ENCODE measurements around the gene PPL. TPM values are rescaled to one million over a fixed set of nuclear protein-coding genes. Genes with fewer than 3 reads are reported as not detected.

The PPL gene
- polyA plus RNA-seq, 1 experiment = 0.56 TPM

DNA sequence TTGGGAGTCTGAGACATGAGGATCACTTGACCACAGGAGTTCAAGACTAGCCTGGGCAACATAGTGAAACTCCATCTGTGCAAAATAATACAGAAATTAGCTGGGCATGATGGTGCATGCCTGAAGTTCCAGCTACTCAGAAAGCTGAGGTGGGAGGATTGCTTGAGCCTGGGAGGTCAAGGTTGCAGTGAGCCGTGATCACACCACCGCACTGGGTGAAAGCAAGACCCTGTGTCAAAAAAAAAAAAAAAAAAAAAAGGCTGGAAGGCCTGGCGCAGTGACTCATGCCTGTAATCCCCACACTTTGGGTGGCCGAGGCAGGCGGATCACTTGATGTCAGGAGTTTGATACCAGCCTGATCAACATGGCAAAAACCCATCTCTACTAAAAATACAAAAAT, 81.6 kb downstream of the PPL start:
- no peak for DNase-seq (ENCODE audit: low read depth)
- ChIA-PET POLR2A (no interaction called here), CTCF (no interaction called here)
- peaks cover 23% of the 10 kb centered on the region for H3K36me3 ChIP-seq (ENCODE audit: control insufficient read depth, insufficient read depth, low read length)
- TF ChIP-seq, protein P1, sequence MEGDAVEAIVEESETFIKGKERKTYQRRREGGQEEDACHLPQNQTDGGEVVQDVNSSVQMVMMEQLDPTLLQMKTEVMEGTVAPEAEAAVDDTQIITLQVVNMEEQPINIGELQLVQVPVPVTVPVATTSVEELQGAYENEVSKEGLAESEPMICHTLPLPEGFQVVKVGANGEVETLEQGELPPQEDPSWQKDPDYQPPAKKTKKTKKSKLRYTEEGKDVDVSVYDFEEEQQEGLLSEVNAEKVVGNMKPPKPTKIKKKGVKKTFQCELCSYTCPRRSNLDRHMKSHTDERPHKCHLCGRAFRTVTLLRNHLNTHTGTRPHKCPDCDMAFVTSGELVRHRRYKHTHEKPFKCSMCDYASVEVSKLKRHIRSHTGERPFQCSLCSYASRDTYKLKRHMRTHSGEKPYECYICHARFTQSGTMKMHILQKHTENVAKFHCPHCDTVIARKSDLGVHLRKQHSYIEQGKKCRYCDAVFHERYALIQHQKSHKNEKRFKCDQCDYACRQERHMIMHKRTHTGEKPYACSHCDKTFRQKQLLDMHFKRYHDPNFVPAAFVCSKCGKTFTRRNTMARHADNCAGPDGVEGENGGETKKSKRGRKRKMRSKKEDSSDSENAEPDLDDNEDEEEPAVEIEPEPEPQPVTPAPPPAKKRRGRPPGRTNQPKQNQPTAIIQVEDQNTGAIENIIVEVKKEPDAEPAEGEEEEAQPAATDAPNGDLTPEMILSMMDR (IDR thresholded peaks at IDR 0.05; ENCODE audit: insufficient read depth, low read depth, low read length) = no peak
- H3K27me3 ChIP-seq (ENCODE audit: control insufficient read depth, insufficient read depth, low read length) = no peaks in the 10 kb centered on the region
- H3K4me3 ChIP-seq (ENCODE audit: low read depth, low read length) = no peak overlapping the region

DNA sequence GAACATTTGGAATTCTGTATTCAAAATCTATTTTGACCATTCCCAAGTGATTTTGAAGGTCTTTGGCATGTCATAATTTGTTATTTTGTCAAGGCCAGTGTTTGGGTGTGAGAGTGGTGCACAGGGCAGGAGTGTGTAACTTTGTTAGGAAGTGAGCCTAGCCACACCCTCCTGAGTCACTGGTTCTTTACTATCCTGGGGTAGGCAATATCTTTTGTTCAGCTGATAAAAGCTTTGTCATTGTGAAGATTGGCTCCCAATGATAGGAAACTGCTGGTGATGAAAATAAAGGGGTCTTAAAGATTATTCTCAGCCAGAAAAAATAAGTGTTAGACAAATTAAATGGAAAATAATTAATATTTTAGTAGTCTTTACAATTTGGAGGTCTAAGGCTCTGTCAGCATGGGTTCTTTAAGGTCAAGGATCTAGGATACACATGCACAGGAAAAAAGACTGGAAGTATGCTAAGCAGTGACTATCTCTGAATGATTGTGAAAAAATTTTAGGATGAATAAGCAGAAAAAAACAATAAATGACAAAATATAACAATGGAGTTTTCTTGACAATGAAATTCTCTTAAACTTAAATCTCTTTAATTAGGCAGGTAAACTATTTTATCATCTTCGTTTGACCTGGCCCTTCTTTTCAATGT, 84.6 kb downstream of the PPL start:
- POLR2A ChIA-PET = no interaction called here
- TF ChIP-seq, protein P1 (IDR thresholded peaks at IDR 0.05; ENCODE audit: insufficient read depth, low read depth, low read length) = no peak
- CTCF ChIA-PET = interaction anchor here (1.9 kb wide), 1 partner anchor 105 kb away, joined by 6 read pairs; no protein-coding TSS in a partner anchor
- no peak for DNase-seq (ENCODE audit: low read depth)
- H3K36me3 ChIP-seq (ENCODE audit: control insufficient read depth, insufficient read depth, low read length) = peaks cover 7% of the 10 kb centered on the region
- H3K4me3 ChIP-seq (ENCODE audit: low read depth, low read length) = no peak overlapping the region
- H3K27me3 ChIP-seq (ENCODE audit: control insufficient read depth, insufficient read depth, low read length) = no peaks in the 10 kb centered on the region

DNA sequence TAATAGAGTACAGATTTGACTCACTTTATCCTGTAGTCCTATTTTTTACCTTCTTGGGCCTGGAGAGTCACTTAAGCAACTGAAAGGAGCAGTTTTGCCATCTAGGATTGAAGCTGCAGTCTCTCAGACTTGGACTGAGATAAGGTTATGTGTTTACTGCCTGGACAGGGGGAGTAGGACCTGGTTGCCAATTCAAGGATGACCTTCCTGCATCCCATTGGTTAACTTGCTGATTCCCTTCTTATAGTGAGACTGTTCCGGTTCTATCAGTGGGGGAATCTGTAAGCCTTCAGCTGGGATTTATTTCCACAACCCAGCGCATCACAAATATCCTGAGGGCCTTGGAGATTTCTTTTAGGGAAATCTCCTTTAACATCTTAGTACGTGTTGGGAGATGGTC, 86.7 kb downstream of the PPL start:
- POLR2A ChIA-PET = no interaction called here
- Histone ChIP-seq H3K27me3 (ENCODE audit: control insufficient read depth, insufficient read depth, low read length) (no peaks in the 10 kb centered on the region), H3K4me3 (ENCODE audit: low read depth, low read length) (peak overlapping the region; percentile 17; the same call in 1 of the 2 replicates), H3K36me3 (ENCODE audit: control insufficient read depth, insufficient read depth, low read length) (peaks cover 5% of the 10 kb centered on the region)
- DNase-seq (ENCODE audit: low read depth) = no peak
- CTCF ChIA-PET = interaction anchor here (1.2 kb wide), 1 partner anchor 106 kb away, joined by 8 read pairs; no protein-coding TSS in a partner anchor
- TF ChIP-seq, protein P1 (IDR thresholded peaks at IDR 0.05; ENCODE audit: insufficient read depth, low read depth, low read length) = no peak

DNA sequence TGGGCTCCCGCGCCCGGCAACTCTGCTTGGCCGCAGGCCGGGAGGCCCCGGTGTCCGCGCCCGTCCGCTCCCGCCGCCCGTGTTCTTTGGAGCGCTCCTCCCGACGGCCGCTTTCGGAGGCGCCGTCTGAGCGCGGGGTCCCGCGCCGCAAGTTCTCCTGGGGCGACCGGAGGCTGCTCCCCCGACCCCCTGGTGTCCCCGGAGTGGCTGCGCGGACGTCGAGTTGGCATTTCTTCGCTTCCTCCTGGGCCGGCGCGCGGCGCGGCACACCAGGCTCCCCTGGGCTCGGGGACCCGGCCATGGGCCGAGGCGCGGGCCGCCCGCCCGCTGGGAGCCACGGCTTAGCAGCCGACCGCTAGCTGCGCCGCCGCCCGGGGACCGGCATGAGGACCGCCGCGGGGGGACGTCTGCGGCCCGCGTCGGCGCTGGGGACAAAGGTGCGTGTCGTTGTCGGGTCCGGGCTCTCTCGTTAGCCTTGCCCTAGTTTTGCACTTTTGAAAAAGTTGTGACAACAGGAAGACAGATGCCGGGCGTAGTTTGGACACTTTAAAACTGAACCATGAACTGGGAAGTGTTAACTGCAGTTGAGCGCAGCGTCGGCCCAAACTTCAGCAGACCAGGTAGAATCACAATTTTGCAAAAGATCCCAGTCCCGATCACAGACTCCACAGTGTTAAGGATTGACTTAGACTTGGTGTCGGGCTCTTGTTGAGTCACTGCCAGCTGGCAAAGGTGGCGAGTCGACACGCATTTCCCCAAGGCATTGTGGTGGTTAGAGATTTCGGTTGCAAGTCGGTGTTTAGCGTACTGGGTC, 89.0 kb downstream of the PPL start:
- H3K4me3 ChIP-seq (ENCODE audit: low read depth, low read length) = peak overlapping the region; percentile 97
- DNase-seq (ENCODE audit: low read depth) = no peak
- ChIA-PET POLR2A (interaction anchor here (0.6 kb wide), 2 partner anchors 14 to 79 kb away, joined by 3 to 6 read pairs; no protein-coding TSS in a partner anchor), CTCF (no interaction called here)
- peaks cover 5% of the 10 kb centered on the region for H3K36me3 ChIP-seq (ENCODE audit: control insufficient read depth, insufficient read depth, low read length)
- TF ChIP-seq, protein P1 (IDR thresholded peaks at IDR 0.05; ENCODE audit: insufficient read depth, low read depth, low read length) = no peak
- H3K27me3 ChIP-seq (ENCODE audit: control insufficient read depth, insufficient read depth, low read length) = no peaks in the 10 kb centered on the region

Measured in BJ (cell line).